GM18499 (cell line): ENCODE measurements around the gene C1orf198.

Source experiments
- ATAC-seq: cut with Tn5 transposase; IDR thresholded peaks from one replicate; pipeline ENCODE4 v1.9.1; 2021; ENCODE audit warnings: moderate number of reproducible peaks; ENCODE audit not compliant: insufficient read depth, unreplicated experiment

The C1orf198 gene

GRCh38 chr1:230839173-230839572, 29.1 kb downstream of the C1orf198 start:
- no peak for ATAC-seq

- no peak for ATAC-seq
Measured at GRCh38 chr1:230836793-230837192, 31.5 kb downstream of the C1orf198 start.

GRCh38 chr1:230836347-230836746, 32.0 kb downstream of the C1orf198 start:
- ATAC-seq: no peak

- no peak for ATAC-seq
Measured at GRCh38 chr1:230834292-230834691, 34.0 kb downstream of the C1orf198 start.

- ATAC-seq: no peak
Measured at GRCh38 chr1:230833511-230833910, 34.8 kb downstream of the C1orf198 start.

GRCh38 chr1:230832476-230832875, 35.8 kb downstream of the C1orf198 start:
- no peak for ATAC-seq

- no peak for ATAC-seq
Measured at GRCh38 chr1:230831771-230832170, 36.5 kb downstream of the C1orf198 start.

- ATAC-seq: no peak
Measured at GRCh38 chr1:230828421-230828820, 39.9 kb downstream of the C1orf198 start.

GRCh38 chr1:230827801-230828200, 40.5 kb downstream of the C1orf198 start:
- no peak for ATAC-seq

- ATAC-seq: no peak
Measured at GRCh38 chr1:230827081-230827681, 41.1 kb downstream of the C1orf198 start.

- no peak for ATAC-seq
Measured at GRCh38 chr1:230826166-230826875, 42.0 kb downstream of the C1orf198 start.

GRCh38 chr1:230825761-230826160, 42.6 kb downstream of the C1orf198 start:
- ATAC-seq: no peak

GRCh38 chr1:230824919-230825721, 43.2 kb downstream of the C1orf198 start:
- no peak for ATAC-seq

GRCh38 chr1:230824551-230824918, 43.8 kb downstream of the C1orf198 start:
- no peak for ATAC-seq

- no peak for ATAC-seq
Measured at GRCh38 chr1:230823931-230824381, 44.4 kb downstream of the C1orf198 start.

- no peak for ATAC-seq
Measured at GRCh38 chr1:230823426-230823825, 44.9 kb downstream of the C1orf198 start.

- ATAC-seq: no peak
Measured at GRCh38 chr1:230822092-230822581, 46.2 kb downstream of the C1orf198 start.

- no peak for ATAC-seq
Measured at GRCh38 chr1:230821346-230821745, 47.0 kb downstream of the C1orf198 start.

GRCh38 chr1:230820568-230820967, 47.8 kb downstream of the C1orf198 start:
- ATAC-seq: no peak

GRCh38 chr1:230819976-230820375, 48.3 kb downstream of the C1orf198 start:
- ATAC-seq: no peak

GRCh38 chr1:230818901-230819300, 49.4 kb downstream of the C1orf198 start:
- no peak for ATAC-seq
